Measurements from ENCODE around the gene NIPAL3.

DNA sequence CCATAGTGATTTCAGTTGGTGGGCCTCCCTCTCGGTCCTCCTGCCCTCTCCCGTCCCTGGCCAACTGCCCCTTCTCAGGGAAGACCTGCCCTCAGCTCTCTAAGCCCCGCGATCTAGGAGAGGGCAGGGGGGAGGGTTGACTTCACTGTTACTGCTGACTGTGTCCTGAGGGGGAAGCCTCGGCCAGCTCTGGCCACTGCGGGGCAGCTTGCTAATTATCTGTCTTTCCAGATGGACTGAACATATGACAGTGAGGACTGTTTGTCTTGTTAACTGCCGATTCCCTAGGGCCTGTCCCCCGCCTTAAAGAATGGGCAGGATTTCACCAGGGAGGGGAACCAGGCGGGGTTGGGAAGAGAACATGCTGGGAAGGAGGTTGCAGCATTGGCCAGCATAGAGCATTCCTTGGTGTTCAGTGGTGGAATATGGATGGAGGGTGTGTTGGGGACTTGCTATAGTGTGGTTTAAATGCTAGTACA lies 22.9 kb downstream of the NIPAL3 start:
- TF ChIP-seq, protein P1, sequence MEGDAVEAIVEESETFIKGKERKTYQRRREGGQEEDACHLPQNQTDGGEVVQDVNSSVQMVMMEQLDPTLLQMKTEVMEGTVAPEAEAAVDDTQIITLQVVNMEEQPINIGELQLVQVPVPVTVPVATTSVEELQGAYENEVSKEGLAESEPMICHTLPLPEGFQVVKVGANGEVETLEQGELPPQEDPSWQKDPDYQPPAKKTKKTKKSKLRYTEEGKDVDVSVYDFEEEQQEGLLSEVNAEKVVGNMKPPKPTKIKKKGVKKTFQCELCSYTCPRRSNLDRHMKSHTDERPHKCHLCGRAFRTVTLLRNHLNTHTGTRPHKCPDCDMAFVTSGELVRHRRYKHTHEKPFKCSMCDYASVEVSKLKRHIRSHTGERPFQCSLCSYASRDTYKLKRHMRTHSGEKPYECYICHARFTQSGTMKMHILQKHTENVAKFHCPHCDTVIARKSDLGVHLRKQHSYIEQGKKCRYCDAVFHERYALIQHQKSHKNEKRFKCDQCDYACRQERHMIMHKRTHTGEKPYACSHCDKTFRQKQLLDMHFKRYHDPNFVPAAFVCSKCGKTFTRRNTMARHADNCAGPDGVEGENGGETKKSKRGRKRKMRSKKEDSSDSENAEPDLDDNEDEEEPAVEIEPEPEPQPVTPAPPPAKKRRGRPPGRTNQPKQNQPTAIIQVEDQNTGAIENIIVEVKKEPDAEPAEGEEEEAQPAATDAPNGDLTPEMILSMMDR (IDR thresholded peaks at IDR 0.05; ENCODE audit: low read length): no peak
- TF ChIP-seq EZH2phosphoT487 (IDR thresholded peaks at IDR 0.05; ENCODE audit: low read length): no peak
- no peak for TF ChIP-seq EZH2 (optimal IDR thresholded peaks at IDR 0.05; ENCODE audit: low read depth, low read length)
